WTC11 (cell line): ENCODE results near the gene H19. TPM values are rescaled to one million over a fixed set of nuclear protein-coding genes. Genes with fewer than 3 reads are reported as not detected.

Experiments
- ATAC-seq: fragments of 200-7000 bp; cut with Tn5 transposase; 2 replicates; pipeline ENCODE4 v1.10.0; 2021; ENCODE audit warnings: mild to moderate bottlenecking, moderate library complexity
- CTCF ChIA-PET: fragments of 300-600 bp; sonication (Branson Sonifier 250); formaldehyde crosslinking; loops from one replicate; lab custom pipeline; 2021; ENCODE audit warnings: antibody characterized with exemption; lab: Charles Lee
- POLR2A ChIA-PET: fragments of 350-600 bp; sonication (Branson Sonifier 250); formaldehyde crosslinking; loops from one replicate; lab custom pipeline; 2021; ENCODE audit warnings: antibody characterized with exemption; lab: Charles Lee
- DNase-seq: peaks from one replicate; pipeline ENCODE4 v3.0.0; 2021; ENCODE audit warnings: low spot score
- H3K27ac Mint-ChIP-seq: 2 replicates; pipeline ENCODE4 v1.8.0; 2021; ENCODE audit warnings: mixed read lengths
- H3K27me3 Mint-ChIP-seq: 2 replicates; pipeline ENCODE4 v1.8.0; 2021; ENCODE audit warnings: low read depth, mild to moderate bottlenecking, moderate library complexity, mixed read lengths
- H3K36me3 Mint-ChIP-seq: 2 replicates; pipeline ENCODE4 v1.8.0; 2021; ENCODE audit warnings: mixed read lengths
- H3K4me1 Mint-ChIP-seq: 2 replicates; pipeline ENCODE4 v1.8.0; 2022; ENCODE audit warnings: mixed read lengths
- H3K4me3 Mint-ChIP-seq: 2 replicates; pipeline ENCODE4 v1.8.0; 2021; ENCODE audit warnings: mild to moderate bottlenecking, moderate library complexity, mixed read lengths
- H3K9me3 Mint-ChIP-seq: 2 replicates; pipeline ENCODE4 v1.8.0; 2021; ENCODE audit warnings: mixed read lengths
- ATF1 ChIP-seq: sonication (generic); formaldehyde crosslinking; IDR thresholded peaks from 2 replicates; pipeline ENCODE4 v1.8.1; 2023; ENCODE audit warnings: mild to moderate bottlenecking, moderate library complexity, missing genetic modification reagents
- ATF3 ChIP-seq: sonication (generic); formaldehyde crosslinking; conservative IDR thresholded peaks from 2 replicates; pipeline ENCODE4 v1.8.1; 2022; ENCODE audit warnings: mild to moderate bottlenecking, missing genetic modification reagents
- CBFB ChIP-seq: sonication (generic); formaldehyde crosslinking; IDR thresholded peaks from 2 replicates; pipeline ENCODE4 v1.8.1; 2022; ENCODE audit warnings: mild to moderate bottlenecking, low read depth, missing genetic modification reagents
- CDX4 ChIP-seq: fragments of 250-450 bp; sonication (Bioruptor Pico); IDR thresholded peaks from 2 replicates; pipeline ENCODE4 v1.9.0; 2021; ENCODE audit warnings: moderate library complexity, mild to moderate bottlenecking, inconsistent platforms, borderline replicate concordance
- CREM ChIP-seq: sonication (generic); formaldehyde crosslinking; IDR thresholded peaks from 2 replicates; pipeline ENCODE4 v1.8.1; 2022; ENCODE audit warnings: mild to moderate bottlenecking, missing genetic modification reagents, moderate library complexity
- ESRRA ChIP-seq: sonication (generic); formaldehyde crosslinking; IDR thresholded peaks from 2 replicates; pipeline ENCODE4 v1.8.1; 2022; ENCODE audit warnings: mild to moderate bottlenecking, missing genetic modification reagents, borderline replicate concordance
- FOXP1 ChIP-seq: sonication (generic); formaldehyde crosslinking; IDR thresholded peaks from 2 replicates; pipeline ENCODE4 v1.8.0; 2022; ENCODE audit warnings: missing genetic modification reagents, mild to moderate bottlenecking, moderate library complexity, borderline replicate concordance
- GRHL2 ChIP-seq: fragments of 250-450 bp; sonication (Bioruptor Pico); IDR thresholded peaks from 2 replicates; pipeline ENCODE4 v1.8.0; 2022; ENCODE audit warnings: mild to moderate bottlenecking, moderate library complexity; ENCODE audit not compliant: insufficient replicate concordance, severe bottlenecking
- IRF1 ChIP-seq: sonication (generic); formaldehyde crosslinking; IDR thresholded peaks from 2 replicates; pipeline ENCODE4 v1.8.0; 2023; ENCODE audit warnings: missing genetic modification reagents
- IRF2 ChIP-seq: sonication (generic); formaldehyde crosslinking; IDR thresholded peaks from 2 replicates; pipeline ENCODE4 v1.8.0; 2022; ENCODE audit warnings: low read depth, missing genetic modification reagents, borderline replicate concordance
- JAZF1 ChIP-seq: fragments of 250-450 bp; sonication (Bioruptor Pico); IDR thresholded peaks from 2 replicates; pipeline ENCODE4 v1.9.0; 2021; ENCODE audit warnings: moderate library complexity, mild to moderate bottlenecking, inconsistent platforms
- MYBL2 ChIP-seq: sonication (generic); formaldehyde crosslinking; IDR thresholded peaks from 2 replicates; pipeline ENCODE4 v1.8.1; 2023; ENCODE audit warnings: mild to moderate bottlenecking, moderate library complexity, missing genetic modification reagents
- NR3C1 ChIP-seq: sonication (generic); formaldehyde crosslinking; conservative IDR thresholded peaks from 2 replicates; pipeline ENCODE4 v1.8.1; 2023; ENCODE audit warnings: low read depth, mild to moderate bottlenecking, missing genetic modification reagents
- PRDM15 ChIP-seq: sonication (generic); formaldehyde crosslinking; IDR thresholded peaks from 2 replicates; pipeline ENCODE4 v1.8.0; 2022; ENCODE audit warnings: missing genetic modification reagents
- SMAD4 ChIP-seq: sonication (generic); formaldehyde crosslinking; IDR thresholded peaks from 2 replicates; pipeline ENCODE4 v1.8.0; 2022; ENCODE audit warnings: mild to moderate bottlenecking, missing genetic modification reagents
- SP1 ChIP-seq: sonication (generic); formaldehyde crosslinking; conservative IDR thresholded peaks from 2 replicates; pipeline ENCODE4 v1.8.1; 2022; ENCODE audit warnings: missing genetic modification reagents
- ZNF281 ChIP-seq: sonication (generic); formaldehyde crosslinking; IDR thresholded peaks from 2 replicates; pipeline ENCODE4 v1.8.0; 2023; ENCODE audit warnings: mild to moderate bottlenecking, missing genetic modification reagents
- ZNF396 ChIP-seq: fragments of 250-450 bp; sonication (Bioruptor Pico); IDR thresholded peaks from 2 replicates; pipeline ENCODE4 v1.8.0; 2021; ENCODE audit warnings: mild to moderate bottlenecking, moderate library complexity, borderline replicate concordance
- total RNA-seq: library from RNA; stranded (reverse); gene quantifications from 3 replicates; pipeline ENCODE4 v1.2.3, GENCODE V29; 2021
- TF ChIP-seq, protein P1 (sequence below): sonication (generic); formaldehyde crosslinking; IDR thresholded peaks from 2 replicates; pipeline ENCODE4 v1.8.0; 2022; ENCODE audit warnings: mild to moderate bottlenecking, missing genetic modification reagents
- TF ChIP-seq, protein P2 (sequence below): sonication (generic); formaldehyde crosslinking; IDR thresholded peaks from 2 replicates; pipeline ENCODE4 v1.8.1; 2022; ENCODE audit warnings: low read depth, missing genetic modification reagents, borderline replicate concordance

Gene H19
- total RNA-seq, 1 experiment from 2014 or later, result 12.7 TPM

DNA sequence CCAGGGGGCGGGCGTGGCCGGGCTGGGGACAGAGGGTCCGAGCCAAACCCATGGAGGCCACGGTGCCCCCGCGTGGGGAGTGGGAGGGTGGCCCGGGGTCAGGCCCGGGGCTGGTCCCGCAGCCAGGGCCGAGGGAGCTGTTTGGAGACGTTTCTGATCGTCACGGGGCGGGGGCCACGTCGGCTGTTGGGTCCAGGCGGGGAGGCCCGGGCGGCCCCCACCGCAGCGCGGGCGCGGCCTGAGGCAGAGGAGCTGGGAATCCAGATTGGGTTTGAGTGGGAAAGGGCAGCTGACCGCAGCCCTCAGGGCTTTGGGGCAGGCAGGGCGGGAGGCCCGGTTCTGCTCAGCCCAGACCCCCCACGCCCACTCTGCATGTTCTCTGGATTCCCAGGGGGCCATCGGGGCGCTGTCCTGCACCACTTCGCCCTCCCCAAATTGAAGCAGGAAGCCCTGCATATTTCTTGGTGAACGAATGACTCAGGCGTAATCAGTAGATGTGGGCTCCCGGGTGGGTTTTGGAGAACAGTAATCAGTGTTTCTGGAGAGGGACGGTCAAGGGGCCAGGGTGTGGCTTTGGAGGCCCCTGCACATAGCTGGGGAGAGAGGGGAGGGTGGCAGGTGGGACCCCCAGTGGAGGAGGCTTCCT, 49.9 kb downstream of the H19 start:
- ChIA-PET CTCF (interaction anchor here (0.6 to 4.7 kb wide), 18 partner anchors 10 to 295 kb away, joined by 3 to 62 read pairs (median 7); partner anchors contain the start of gene H19), POLR2A (no interaction called here)
- Mint-ChIP-seq H3K27ac (no peak overlapping the region), H3K9me3 (no peaks in the 10 kb centered on the region), H3K27me3 (no peaks in the 10 kb centered on the region), H3K4me1 (peaks cover 3% of the 10 kb centered on the region), H3K36me3 (no peaks in the 10 kb centered on the region), H3K4me3 (no peak overlapping the region)
- TF ChIP-seq ATF3 (CRISPR knock-in tag) (no peak), NR3C1 (CRISPR knock-in tag) (no peak), PRDM15 (CRISPR knock-in tag) (no peak), SP1 (no peak), IRF2 (CRISPR knock-in tag) (no peak), ZNF281 (CRISPR knock-in tag) (no peak), ATF1 (CRISPR knock-in tag) (no peak), CDX4 (CRISPR knock-in tag) (no peak)
- TF ChIP-seq, protein P1, sequence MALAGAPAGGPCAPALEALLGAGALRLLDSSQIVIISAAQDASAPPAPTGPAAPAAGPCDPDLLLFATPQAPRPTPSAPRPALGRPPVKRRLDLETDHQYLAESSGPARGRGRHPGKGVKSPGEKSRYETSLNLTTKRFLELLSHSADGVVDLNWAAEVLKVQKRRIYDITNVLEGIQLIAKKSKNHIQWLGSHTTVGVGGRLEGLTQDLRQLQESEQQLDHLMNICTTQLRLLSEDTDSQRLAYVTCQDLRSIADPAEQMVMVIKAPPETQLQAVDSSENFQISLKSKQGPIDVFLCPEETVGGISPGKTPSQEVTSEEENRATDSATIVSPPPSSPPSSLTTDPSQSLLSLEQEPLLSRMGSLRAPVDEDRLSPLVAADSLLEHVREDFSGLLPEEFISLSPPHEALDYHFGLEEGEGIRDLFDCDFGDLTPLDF, result no peak
- TF ChIP-seq, protein P2, sequence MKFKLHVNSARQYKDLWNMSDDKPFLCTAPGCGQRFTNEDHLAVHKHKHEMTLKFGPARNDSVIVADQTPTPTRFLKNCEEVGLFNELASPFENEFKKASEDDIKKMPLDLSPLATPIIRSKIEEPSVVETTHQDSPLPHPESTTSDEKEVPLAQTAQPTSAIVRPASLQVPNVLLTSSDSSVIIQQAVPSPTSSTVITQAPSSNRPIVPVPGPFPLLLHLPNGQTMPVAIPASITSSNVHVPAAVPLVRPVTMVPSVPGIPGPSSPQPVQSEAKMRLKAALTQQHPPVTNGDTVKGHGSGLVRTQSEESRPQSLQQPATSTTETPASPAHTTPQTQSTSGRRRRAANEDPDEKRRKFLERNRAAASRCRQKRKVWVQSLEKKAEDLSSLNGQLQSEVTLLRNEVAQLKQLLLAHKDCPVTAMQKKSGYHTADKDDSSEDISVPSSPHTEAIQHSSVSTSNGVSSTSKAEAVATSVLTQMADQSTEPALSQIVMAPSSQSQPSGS (CRISPR knock-in tag), result no peak
- no peak for ATAC-seq
- DNase-seq, result no peak

DNA sequence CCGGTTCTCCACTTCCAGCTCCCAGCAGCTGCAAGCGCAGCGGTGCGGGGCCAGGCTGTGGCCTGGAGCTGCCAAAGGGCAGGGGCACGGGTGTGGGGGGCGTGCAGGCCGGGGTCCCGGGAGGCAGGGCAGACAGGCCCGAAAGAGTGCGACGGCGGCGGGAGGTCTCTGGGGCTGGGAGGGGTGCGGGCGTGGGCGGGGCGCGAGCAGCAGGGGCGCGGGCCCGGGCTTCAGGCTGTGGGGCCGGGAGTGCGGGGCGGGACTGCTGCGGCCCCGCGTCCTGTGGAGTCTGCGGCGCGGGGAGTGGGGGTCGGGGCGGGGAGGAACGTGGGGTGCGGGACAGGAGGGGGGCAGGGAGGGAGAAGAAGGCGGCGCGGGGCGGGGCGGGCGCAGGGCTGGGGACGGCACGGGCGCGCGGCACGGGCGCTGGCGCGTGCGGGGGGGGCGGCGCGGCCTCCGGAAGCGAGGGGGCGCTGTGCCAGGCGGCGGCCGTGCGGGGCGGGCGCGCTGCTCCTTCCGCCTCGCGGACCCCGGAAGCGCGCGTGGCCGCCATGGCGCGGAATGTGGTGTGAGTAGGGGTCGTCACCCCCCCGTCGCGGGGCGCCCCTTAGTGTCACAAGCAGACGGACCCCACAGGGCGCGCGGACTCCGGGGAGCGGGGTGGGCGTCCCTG, 50.7 kb downstream of the H19 start, which contains the start of gene MRPL23:
Gene MRPL23 (plus strand): TSS at position 521 of the 673 bp plus-strand sequence. CDS start 31 bp downstream, at position 552.
- CTCF ChIA-PET, result interaction anchor here (0.6 to 4.7 kb wide), 15 partner anchors 9 to 294 kb away, joined by 3 to 62 read pairs (median 9); partner anchors contain the start of gene H19
- Mint-ChIP-seq H3K9me3 (no peaks in the 10 kb centered on the region), H3K36me3 (no peaks in the 10 kb centered on the region), H3K4me1 (peaks cover 3% of the 10 kb centered on the region), H3K27me3 (no peaks in the 10 kb centered on the region), H3K27ac (no peak within 1 kb of the TSS), H3K4me3 (no peak within 1 kb of the TSS)
- DNase-seq, result no peak
- TF ChIP-seq ESRRA (CRISPR knock-in tag) (no peak), FOXP1 (CRISPR knock-in tag) (no peak), CBFB (CRISPR knock-in tag) (no peak), GRHL2 (CRISPR knock-in tag) (no peak), CREM (no peak), MYBL2 (no peak), SMAD4 (no peak), JAZF1 (CRISPR knock-in tag) (no peak), IRF1 (CRISPR knock-in tag) (no peak), ZNF396 (CRISPR knock-in tag) (no peak)
- peak; percentile 27 for ATAC-seq
- POLR2A ChIA-PET, result no interaction called here
